ENCODE measurements around the gene SLCO2A1.
"Not testable (repeated sequence)": the region's sequence is repeated elsewhere in the genome, so short reads cannot be mapped to it uniquely, and the experiment has no call there.

The SLCO2A1 gene

GRCh38 chr3:134029734-134030378 lies at the start of gene SLCO2A1:
TSS of gene SLCO2A1 (minus strand) at chr3:134029925. CDS start at chr3:134029802, 123 bp downstream.
- DNase-seq, result no peak

GRCh38 chr3:134079111-134079547 lies 49.4 kb upstream of the SLCO2A1 start:
- DNase-seq, result no peak

DNA sequence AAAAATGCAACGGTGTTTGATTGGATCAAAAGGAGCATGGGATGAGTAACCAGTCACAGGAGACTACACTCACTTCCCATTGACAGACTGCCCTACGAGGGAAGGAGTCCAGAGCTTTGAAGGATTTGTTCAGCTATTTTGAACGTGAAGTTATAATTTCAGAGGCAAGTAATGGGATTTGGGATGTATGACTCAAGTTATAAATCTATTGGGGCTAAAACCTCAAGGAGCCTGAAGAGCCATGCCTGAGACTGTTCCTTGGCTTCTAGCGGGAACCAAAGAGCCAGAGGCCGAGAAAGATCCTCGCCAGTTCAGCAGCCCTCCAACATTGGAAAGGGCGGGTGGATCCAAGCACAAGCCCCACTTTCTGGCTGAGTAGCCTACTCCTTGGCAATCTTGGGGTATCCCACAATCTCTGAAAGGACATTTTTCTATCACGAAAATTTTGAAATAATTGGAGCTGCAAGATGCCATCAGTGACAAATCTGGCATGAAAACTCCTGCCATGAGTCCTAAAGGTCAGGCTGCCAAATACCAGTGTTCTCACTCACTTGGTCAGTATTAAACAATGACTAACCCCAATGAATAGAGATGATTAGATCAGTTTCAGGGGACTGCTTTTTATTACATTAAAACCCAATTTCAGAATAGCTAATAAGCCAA lies 48.6 kb upstream of the SLCO2A1 start:
- no peak for DNase-seq

- no peak for DNase-seq
Measured at GRCh38 chr3:134077649-134078161, 48.0 kb upstream of the SLCO2A1 start.

GRCh38 chr3:134076851-134077250 lies 47.1 kb upstream of the SLCO2A1 start:
- no peak for DNase-seq

DNA sequence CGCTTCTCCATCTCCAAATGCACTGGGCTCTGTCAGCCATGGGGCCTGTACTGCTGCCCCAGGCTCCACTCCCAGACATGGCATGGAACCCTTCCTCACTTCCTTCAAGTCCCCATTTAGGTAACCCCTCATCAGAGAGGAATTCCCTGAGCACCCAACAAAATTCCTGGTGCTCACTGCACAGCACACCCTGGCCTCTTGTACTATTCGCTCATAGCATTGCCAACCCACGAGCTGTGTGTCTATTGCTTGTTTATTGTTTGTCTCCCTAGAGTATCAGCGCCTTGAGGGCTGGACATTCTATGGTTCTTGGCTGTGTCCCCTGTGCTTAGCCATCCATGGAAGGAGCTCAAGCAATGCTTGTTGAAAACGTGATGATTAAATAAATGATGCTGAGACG lies 46.1 kb upstream of the SLCO2A1 start:
- DNase-seq, result no peak

DNA sequence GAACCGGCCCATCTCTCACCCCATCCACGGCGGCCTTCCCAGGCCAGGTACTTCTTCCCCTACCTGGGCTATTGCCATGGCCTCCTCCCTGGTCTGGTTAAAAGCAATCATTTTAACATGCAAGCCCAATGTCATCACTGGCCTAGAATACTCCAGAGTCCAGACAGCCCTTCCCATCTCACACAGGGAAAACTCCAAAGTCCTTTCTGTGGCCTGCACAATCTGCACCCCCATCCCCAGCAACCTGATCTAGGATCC lies 45.8 kb upstream of the SLCO2A1 start:
- no peak for DNase-seq

GRCh38 chr3:134074790-134075567 lies 45.3 kb upstream of the SLCO2A1 start:
- DNase-seq, result no peak

DNA sequence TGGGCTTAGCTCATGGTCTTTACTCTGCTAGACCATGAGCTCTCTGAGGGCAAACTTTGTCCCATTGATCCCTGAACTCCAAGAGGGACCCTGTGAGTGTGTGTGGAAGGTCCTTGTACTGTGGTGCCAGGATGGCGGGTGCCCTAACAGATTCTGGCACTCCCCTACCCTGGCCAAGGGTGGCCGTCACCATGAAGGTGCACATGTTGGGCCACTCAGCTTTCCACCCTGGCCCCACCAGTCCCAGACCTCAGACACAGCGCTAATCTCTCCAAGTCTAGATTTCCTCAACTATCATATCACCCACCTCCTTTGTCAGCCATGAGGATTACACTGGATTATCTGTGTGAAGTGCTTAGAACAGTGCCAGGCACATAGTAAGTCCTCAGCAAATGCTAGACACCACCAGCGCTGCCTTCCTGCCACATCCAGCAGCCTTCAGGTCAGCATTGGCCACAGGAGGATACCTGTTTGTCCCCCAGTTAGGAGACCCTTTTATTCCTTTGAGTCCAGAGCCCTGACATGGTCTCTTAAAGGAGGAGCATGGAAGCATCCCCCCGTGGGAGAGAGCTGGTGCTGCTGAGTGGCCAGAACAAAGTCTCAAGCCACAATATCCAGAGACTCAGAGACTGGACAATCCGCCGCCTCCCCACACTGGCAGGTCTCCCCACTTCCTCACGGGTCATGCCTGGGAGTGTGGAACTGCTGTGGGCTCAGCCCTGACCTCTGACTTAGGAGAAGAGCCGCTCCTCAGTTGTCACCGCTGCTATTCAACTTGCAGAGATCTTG lies 44.5 kb upstream of the SLCO2A1 start:
- DNase-seq, result no peak

DNA sequence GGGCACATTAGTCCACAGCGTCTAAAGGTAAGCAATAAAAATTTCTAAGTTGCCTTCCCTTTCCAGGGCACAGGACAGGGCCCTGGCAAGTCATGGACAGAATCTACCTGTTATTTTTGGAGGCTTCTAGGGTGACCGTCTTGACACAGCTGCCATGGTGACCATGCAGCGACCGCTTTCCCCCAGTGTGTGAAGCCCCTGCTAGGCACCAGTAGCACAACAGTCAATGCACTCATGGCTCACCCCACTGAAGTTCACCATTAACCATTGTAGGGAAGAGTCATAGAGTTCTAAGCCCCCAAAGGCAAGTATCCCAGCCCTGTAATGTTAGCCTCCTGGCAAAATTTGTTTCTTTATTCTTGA lies 43.8 kb upstream of the SLCO2A1 start:
- no peak for DNase-seq

- no peak for DNase-seq
Measured at GRCh38 chr3:134072881-134073582, 43.3 kb upstream of the SLCO2A1 start.

DNA sequence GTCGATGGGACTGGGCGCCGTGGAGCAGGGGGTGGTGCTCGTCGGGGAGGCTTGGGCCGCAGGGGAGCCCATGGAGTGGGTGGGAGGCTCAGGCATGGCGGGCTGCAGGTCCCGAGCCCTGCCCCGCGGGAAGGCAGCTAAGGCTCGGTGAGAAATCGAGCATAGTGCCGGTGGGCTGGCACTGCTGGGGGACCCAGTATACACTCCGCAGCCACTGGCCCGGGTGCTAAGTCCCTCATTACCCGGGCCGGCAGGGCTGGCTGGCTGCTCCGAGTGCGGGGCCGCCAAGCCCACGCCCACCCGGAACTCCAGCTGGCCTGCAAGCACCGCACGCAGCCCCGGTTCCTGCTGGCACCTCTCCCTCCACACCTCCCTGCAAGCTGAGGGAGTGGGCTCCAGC lies 40.6 kb upstream of the SLCO2A1 start:
- DNase-seq, result not testable (repeated sequence)

DNA sequence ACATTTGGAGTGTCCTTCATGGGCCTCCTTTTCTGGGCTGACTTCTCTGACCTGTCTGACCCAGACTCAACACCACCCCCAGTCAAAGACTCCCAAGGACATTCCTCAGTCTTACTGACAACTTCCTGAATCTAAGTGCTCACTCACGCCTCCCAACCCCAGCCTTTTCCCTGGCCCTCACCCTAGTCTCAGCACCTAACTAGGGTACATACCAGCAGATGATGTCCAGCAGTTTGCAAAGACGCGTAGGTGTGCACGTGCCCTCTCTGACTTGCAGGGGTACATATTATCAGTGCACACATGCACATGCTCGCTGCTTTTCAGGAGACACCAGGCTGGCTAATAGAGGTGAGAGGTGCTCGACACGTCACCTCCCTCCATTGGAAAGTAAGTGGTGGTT lies 38.7 kb upstream of the SLCO2A1 start:
- no peak for DNase-seq

DNA sequence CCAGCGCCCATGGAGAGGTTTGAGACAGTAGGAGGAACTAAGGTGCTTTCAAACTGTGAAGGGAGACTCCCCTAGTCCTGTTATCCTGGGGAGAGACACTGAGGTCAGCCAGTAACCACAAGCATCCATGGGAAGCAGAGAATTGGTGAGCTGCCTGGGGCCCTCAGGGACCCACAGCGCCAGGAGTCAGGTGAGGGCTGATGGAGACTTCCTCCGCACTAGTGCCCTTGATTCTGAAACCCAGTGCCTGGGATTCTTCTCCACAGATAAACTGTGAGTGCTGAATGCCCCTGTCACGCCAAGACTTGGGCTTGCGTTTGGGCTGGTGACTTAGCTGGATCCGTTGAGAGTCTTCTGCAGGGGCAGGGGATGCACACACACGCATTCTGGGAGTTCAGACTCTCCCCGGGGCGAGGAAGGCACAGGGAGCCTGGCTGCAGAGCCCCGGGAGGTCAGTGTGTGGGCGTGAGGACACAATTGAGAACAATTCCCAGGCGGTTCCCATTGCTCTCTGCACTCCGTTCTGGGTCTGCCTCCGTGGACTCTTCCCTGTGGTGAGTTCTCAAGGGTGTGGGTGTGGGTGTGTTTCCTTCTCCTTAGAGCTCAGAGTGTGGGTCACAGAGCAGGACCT lies 37.9 kb upstream of the SLCO2A1 start:
- DNase-seq, result no peak

- DNase-seq, result no peak
Measured at GRCh38 chr3:134066651-134067530, 37.2 kb upstream of the SLCO2A1 start.

GRCh38 chr3:134066158-134066541 lies 36.4 kb upstream of the SLCO2A1 start:
- DNase-seq, result no peak

- no peak for DNase-seq
Measured at GRCh38 chr3:134065252-134066157, 35.8 kb upstream of the SLCO2A1 start.

DNA sequence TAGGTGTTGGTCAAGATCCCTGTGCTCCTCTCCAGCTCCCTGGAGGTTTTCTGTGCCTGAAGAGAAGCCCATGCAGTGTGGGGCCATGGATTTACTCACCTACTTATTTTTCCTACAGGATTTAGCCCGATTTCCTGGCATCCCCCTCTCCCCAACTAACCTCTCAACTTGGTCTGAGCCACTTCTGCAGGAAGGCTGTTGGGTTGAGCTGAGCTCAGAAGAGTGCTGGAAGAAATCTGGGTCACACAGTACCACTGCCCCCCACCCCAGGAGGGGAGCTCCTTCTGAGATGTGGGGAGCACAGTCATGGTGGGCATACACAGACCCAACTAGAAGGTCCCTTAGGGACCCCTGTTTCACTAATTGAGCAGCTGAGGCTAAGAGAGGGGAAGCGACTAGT lies 34.4 kb upstream of the SLCO2A1 start:
- no peak for DNase-seq

- no peak for DNase-seq
Measured at GRCh38 chr3:134061401-134061800, 31.7 kb upstream of the SLCO2A1 start.

All from CD4-positive, alpha-beta T cell treated with Interleukin-10 for 1 hour (primary cell).